NCI-H1436 (cell line): ENCODE measurements around the gene RTN3.
"Not testable (repeated sequence)": the region's sequence is repeated elsewhere in the genome, so short reads cannot be mapped to it uniquely, and the experiment has no call there.

Source experiments
- DNase-seq: peaks from one replicate; lab custom pipeline; 2025; lab: John Stamatoyannopoulos, UW

RTN3 gene

DNA sequence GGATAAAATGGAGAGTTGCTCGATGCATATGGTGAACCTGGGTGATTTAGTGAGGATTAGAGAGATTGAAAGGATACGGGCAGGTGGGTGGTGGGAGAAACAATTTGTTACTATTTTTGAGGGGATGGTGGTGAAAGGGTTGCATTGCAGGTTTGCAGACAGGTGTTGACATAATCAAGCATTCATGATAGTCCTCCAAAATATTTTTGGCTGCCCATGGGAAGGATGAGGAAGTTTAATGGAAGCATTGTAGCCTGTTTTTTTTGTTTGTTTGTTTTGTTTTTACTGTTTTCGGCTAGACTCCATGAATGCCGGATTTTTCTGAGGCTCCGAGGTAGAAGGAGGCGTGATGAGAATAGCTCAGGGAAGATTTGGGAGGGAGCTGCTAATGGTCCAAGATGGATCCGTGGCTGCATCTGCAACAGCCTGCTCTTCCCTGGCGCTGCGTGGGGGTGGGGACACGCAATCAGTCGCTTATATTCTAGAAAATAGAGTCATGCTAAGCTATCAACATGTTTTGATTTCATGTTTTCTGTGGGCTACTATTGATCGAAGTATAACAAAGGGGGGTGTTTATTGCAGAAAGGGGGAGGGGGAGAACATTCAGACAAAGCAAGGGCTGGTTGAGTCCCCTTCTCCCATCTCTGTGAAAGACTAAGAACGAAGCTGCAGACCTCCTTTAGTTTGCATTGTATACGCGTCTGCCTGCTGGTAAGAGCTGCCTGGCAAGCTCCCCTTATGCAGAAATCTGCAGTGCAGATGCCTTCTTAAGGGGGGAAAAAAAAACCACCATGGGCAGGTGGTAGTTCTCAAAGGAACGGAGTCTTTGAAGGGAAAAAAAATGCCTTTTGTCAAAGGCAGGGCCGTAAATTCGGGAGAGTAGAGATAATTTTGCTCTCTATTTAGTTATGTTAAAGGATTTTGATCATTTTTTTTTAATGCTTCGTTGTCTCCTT lies 1.0 kb downstream of the RTN3 start:
- no peak for DNase-seq

DNA sequence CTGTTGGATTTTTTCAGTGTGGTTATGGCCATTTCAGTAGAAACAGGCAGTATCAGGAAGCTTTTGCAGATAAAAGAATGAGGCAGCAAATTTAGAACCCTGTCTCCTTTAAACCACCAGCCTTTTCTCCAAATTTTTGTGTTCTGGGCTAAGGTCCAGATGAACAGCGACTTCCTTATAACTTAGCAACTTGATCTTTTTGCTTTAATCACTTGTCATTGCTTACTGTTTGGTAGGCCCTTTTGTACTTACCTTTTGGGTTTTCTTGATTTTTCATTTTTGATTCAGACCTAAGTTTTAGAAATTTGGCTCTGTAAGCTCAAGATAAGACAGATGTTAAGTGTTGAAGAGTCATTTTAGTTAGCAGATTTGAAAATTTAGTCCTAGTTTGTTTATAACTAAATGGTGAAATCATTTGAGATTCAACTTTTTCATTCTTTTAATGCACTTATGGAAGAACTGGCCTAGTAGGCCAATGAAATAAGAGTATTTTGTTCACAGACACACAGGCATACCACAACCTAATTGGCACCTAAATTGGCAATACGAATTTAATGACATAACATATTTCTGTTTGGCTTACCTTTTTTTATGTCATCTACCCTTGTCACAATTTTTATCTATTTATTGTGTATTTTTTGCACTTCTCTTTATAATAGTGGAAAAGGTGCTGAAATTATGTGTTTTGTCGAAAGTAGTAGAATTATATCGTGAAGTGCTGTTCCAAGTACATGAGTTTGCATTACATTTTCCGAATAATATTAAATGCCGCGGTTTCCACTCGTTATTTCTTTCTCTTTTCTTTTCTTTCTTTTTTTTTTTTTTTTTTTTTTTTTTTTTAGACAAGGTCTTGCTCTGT lies 2.1 kb downstream of the RTN3 start:
- DNase-seq = no peak

DNA sequence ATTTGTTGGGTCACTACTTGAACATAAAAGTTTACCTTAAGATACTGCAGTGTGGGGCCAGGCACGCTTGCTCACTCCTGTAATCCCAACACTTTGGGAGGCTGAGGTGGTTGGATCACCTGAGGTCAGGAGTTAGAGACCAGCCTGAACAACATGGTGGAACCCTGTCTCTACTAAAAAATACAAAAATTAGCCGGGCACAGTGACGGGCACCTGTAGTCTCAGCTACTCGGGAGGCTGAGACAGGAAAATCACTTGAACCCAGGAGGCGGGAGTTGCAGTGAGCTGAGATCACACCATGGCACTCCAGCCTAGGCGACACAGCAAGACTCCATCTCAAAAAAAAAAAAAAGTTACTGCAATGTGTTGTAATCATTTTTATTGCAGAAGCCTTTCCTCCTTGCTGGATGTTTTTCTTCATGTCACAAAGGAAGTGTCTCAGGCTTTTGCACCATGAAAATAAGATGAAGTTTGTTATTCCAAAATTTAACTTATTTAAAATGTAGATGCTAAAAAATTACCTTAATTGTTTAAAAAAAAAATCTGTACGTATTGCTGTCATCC lies 3.9 kb downstream of the RTN3 start:
- not testable (repeated sequence) for DNase-seq

DNA sequence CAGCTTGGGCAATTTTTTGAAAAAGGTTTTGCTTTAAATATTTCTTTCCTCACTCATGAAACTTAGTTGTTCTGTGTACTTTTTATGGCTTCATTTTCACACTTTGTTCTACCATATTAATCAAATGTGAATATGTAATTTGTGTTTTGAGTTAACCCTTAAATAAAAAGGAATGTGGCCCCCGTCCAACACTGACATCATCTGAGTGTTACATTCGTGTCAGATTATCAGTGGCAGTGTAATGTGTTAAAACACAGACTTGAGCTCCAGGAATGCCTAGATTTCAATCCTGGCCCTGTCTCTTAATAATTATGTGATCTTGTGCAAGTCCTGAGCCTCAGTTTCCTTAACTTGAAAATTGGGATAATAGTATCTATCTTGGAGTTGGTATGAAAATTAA lies 5.6 kb downstream of the RTN3 start:
- DNase-seq = no peak

DNA sequence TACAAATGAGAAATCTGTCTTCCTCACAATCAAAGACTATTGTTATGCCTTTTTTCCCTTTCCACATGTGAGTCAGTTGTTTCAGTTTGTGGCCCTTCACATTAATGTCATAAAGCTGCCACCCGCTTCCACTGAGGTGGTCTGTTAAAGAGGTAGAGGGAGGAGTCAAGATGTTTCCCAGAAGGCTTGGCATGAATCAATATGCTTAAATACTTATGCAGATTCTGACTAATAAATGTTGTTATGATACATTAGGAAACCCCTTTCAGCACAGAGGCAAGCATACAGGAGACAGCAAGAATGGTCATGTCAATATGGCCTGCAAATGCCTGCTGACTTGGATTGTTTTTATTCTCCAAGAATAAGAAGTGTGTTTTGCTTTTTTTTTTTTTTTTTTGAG lies 6.5 kb downstream of the RTN3 start:
- DNase-seq = no peak

DNA sequence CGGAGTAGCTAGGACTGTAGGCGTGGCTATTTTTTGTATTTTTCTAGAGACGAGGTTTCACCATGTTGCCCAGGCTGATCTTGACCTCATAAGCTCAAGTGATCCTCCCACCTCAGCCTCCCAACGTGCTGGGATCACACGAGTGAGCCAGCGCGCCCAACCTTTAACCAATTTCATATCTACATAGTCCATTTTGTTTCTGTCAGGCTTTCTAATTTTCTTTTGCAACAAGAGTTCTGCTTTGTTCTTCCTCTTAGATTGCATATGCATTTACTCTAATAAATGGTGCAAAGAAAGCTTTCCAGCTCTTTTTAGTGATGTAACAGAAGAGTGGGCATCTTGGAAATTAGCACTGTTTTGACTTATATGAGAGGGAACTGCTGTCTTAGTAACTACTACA lies 13.3 kb downstream of the RTN3 start:
- DNase-seq = no peak

DNA sequence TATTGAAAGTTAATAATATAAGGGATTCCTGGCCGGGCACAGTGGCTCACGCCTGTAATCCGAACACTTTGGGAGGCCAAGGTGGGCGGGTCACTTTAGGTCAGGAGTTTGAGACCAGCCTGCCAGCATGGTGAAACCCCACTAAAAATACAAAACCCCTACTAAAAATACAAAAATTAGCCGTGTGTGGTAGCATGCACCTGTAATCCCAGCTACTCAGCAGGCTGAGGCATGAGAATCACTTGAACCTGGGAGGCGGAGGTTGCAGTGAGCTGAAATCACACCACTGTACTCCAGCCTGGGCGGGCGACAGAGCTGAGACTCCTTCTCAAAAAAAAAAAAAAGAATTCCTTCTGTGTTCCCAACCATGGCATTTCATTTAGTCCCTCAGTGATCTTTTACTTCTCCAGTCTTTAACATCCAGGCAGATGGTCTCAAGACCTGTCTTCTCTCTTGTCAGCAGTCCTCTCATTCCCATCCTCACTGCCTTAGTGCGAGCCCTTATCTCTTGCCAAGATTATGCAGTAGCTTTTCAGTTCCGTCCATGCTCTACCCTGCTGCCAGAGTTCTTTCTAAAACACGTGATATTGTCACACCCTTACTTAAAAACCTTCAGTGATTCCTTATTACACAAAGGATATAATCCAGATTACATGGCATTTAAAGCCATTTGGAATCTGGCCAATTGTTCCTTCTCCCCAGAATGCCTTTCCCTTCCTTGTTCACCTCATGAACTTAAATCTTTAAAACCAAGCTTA lies 17.9 kb downstream of the RTN3 start:
- DNase-seq = no peak

DNA sequence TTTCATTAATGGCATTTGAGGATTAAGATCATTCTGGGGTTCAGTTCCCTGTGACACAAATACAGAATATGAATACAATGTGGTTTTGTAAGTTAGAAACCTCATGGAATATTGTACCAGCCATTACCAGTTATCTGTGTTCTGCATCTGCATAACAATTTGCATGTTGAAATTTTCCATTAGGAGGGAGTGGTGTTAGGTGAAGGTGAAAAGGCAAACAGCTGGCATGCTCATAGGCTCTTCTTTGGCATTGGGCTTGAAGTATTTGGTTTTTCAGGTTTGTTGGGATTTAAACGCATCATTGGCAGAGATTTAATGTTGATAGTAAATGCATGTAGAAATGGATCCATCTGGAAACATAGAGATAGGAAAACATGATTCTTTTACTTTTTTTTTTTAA lies 18.6 kb downstream of the RTN3 start:
- DNase-seq = no peak

DNA sequence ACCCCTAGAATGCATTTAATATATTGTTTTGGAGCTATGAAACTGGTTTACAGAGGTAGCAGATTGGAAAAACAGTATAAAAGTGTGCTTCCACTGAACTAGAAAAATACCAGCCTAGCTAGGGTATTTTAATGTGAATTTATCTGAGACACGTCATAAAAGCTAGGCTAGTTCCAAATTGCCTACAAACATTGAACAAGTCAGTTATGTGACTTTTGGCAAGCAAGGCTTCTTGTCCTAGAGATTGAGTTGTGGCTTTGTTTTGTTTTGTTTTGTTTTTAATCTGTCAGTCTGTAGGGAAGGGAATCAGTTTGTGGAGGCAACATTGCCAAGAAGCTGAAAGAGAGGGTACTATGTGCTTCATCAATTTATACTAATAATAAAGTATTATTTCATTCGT lies 24.2 kb downstream of the RTN3 start:
- no peak for DNase-seq

DNA sequence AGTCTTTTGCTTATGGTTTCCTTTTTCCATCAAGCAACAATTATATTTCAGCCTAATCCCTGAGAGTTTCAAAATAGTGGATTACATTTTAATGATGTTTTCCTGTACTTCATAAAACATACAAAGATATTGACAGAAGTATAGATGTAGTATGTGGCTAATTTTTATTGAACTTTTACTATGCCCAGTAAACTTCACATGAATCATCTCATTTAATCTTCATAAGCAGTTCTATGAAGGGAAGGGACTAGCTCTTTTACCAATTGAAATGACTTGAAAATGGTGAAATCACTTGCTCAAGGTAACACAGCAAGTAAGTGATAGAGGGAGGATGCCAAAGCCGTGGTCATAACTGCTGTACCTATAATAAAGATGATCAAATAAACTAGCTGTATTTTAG lies 27.5 kb downstream of the RTN3 start:
- DNase-seq = no peak

DNA sequence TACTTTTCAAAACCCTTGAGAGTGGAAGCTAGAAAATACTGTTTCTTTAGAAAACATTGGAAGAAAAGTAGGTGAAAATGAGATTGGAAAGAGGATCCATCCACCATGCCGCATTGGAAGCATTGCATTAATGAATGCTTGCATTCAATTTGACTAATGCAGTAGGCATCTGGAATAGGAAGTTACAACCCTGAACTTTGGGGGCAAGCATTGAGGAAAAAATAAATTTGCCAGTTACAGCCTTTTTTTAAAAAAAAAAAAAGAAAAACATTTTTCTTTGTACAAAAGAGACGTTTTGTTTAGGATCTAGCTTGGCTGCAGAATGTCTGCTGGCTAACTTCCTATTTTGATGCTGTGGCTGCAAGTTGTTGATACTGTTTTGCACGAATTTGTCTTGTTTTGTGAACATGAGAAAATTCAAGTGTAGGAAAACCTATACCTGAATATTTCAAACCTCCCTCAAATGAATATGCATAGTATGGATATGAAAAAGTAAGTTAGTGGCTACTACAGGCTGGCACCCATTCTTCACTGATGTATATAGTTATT lies 28.1 kb downstream of the RTN3 start:
- no peak for DNase-seq

DNA sequence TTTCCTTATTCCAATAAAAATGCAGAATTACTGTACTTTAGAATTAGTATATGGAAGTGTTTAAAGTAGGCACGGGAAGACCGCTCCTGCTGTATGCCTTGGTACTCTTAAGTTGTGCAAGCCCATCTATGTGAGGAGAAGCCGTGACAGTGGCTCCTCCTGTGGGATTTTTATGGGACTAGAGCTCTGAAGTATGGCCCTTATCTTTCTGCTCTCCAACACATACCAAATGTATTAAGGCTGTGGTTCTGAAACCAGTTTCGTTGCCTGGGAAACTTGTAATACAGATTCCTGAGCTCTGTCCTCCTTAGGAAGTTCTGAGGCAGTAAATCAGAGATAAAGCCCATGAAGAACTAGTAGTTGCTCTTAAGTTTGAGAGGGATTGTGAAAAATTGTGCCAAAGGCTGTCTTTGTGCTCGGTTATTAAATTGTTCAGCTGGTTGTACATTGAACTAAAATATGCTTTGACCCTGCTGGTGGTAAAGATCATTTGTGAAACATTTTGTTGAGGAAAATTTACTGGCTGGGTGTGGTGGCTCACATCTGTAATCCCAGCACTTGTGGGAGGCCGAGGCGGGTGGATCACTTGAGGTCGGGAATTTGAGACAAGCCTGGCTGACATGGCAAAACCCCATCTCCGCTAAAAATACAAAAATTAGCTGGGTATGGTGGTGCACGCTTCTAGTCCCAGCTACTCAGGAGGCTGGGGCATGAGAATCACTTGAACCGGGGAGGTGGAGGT lies 29.3 kb downstream of the RTN3 start:
- DNase-seq = no peak

DNA sequence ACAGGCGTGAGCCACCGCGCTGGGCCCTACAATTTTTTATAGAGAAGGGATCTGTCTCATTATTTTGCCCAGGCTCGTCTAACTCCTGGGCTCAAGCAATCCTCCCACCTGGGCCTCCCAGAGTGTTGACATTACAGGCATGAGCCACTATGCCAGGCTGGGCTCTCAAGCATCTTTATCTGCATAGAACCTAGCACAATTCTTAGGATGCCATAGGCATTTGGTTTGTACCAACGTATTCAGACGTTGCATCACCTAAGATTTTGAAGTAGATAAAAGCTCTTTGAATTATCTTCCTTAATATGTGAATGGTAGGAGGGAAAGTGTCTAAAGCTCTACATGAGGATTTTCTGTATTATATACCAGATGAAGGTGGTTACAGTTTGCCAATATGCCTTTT lies 30.5 kb downstream of the RTN3 start:
- no peak for DNase-seq

DNA sequence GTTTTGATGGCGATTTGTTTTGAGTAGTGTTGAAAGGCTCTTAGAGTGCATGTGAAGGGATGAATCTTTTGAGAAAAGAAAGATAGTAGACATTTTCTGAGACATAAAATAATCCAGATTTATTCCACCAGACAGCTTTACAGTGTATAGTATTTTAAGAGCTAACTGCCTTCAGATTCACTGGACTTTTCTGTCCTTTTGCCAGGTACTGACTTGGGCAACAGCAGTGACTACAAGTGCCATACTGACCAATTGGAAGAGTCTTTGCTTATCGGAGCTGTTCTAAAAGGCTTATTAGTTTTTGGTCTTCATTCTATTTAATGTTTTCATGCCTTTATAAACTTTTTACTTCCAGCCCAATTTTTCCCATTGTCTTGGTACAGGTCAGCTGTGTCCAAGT lies 32.5 kb downstream of the RTN3 start:
- no peak for DNase-seq

DNA sequence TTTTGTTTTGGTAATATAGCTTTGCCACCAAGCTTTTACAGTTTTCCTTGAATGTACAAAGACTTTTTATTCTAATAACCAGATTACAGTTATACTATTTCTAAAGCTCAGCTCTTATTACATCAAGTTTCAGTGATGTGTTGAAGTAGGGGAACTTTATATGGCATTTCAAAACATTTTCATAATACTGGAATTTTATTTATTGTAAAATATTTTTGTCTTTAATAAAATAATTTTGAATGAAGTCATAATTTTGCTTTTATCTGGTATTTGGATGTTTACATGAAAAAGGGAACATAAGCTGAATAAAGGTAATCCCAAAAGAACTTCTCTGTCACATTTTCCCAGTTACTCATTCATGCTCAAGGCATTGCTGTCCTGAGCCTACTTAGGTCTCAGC lies 34.7 kb downstream of the RTN3 start:
- no peak for DNase-seq

DNA sequence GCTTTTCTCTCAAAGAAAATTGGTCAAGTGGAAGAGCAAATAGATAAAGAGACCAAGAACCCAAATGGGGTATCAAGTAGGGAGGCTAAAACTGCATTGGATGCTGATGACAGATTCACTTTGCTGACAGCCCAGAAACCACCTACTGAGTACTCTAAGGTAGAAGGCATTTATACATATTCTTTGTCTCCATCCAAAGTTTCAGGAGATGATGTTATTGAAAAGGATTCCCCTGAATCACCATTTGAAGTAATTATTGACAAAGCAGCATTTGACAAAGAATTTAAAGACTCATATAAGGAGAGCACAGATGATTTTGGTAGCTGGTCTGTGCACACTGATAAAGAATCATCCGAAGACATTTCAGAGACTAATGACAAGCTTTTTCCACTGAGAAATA lies 37.7 kb downstream of the RTN3 start:
- no peak for DNase-seq

DNA sequence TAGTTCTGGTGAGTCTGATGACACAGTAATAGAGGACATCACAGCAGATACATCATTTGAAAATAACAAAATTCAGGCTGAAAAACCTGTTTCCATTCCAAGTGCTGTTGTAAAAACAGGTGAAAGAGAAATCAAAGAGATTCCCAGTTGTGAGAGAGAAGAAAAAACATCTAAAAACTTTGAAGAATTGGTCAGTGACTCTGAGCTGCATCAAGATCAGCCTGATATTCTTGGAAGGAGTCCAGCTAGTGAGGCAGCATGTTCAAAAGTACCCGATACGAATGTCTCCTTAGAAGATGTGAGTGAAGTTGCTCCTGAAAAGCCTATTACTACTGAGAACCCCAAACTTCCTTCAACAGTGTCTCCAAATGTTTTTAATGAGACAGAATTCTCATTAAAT lies 38.7 kb downstream of the RTN3 start:
- DNase-seq = no peak

DNA sequence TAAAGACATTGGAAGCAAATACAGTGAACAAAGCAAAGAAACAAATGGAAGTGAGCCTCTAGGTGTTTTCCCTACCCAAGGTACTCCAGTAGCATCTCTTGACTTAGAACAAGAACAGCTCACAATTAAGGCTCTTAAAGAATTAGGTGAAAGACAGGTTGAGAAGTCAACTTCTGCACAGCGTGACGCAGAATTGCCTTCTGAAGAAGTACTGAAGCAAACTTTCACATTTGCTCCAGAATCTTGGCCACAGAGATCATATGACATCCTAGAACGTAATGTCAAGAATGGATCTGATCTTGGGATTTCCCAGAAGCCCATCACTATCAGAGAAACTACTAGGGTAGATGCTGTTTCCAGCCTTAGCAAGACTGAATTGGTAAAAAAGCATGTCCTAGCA lies 39.3 kb downstream of the RTN3 start:
- DNase-seq = no peak

DNA sequence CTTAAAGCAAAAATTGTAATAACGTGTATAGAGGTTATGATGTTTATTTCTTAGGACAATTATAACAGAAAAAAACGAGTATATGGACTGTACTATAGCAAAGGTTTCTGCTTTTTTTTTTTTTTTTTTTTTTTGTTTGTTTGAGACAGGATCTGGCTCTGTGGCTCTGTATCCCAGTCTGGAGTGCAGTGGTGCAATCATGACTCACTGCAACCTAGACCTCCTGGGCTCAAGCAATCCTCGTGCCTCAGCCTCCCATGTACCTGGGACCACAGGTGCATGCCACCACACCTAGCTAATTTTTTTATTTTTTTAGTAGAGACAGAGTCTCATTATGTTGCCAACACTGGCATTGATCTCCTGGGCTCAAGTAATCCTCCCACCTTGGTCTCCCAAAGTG lies 48.0 kb downstream of the RTN3 start:
- no peak for DNase-seq

DNA sequence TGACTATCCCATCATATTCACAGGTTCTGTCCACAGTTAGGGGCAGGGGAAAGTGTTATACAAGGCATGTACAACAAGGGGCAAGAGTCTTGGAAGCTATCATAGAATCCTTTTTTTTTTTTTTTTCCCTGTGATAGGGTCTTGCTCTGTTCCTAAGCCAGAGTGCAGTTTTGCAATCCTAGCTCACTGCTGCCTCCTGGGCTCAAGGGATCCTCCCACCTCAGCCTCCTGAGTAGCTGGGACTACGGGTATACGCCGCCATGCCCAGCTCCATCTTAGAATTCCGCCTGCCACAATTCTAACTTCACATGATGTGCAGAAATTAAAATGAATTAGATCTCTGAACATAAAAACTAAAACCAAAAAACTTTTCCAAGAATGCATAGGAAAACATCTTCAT lies 55.6 kb downstream of the RTN3 start:
- DNase-seq = no peak

DNA sequence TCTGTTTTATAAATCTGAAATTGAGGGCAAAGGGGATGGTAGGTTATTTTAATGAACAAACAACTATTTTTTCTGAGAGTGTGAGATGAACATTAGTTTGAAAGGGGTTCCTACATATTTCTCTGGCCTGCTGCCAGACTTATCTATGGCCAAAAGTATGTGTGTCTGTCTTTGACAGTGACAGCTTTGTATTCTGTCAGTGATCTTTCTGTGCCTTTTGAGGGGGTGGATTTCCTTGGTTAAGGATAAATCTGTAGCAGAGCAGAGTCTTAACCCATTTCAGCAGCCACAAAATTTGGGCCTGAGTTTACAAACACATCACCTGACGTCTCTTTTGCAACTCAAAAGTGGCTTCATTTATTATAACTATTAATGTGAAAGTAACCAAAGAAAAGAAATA lies 56.4 kb downstream of the RTN3 start:
- no peak for DNase-seq
